HG03064 (cell line): ENCODE measurements around the gene HSPB2.

Experiments used
- ATAC-seq: cut with Tn5 transposase; IDR thresholded peaks from one replicate; pipeline ENCODE4 v1.9.1; 2021; ENCODE audit warnings: low read depth; ENCODE audit not compliant: unreplicated experiment

HSPB2 gene

GRCh38 chr11:111936040-111936540 lies 23.6 kb downstream of the HSPB2 start:
- ATAC-seq = no peak

- ATAC-seq = no peak
Measured at GRCh38 chr11:111937461-111937769, 24.9 kb downstream of the HSPB2 start.

GRCh38 chr11:111937844-111938243 lies 25.3 kb downstream of the HSPB2 start:
- no peak for ATAC-seq

GRCh38 chr11:111938687-111939160 lies 26.2 kb downstream of the HSPB2 start:
- ATAC-seq = peak; percentile 79

GRCh38 chr11:111939836-111940604 lies 27.5 kb downstream of the HSPB2 start:
- ATAC-seq = no peak

GRCh38 chr11:111941963-111942362 lies 29.4 kb downstream of the HSPB2 start:
- ATAC-seq = no peak

GRCh38 chr11:111942829-111943228 lies 30.3 kb downstream of the HSPB2 start:
- no peak for ATAC-seq

GRCh38 chr11:111944139-111944538 lies 31.6 kb downstream of the HSPB2 start:
- no peak for ATAC-seq

GRCh38 chr11:111944651-111945051 lies 32.1 kb downstream of the HSPB2 start:
- ATAC-seq = no peak

- ATAC-seq = no peak
Measured at GRCh38 chr11:111945198-111945597, 32.7 kb downstream of the HSPB2 start.

- no peak for ATAC-seq
Measured at GRCh38 chr11:111946499-111946898, 34.0 kb downstream of the HSPB2 start.

GRCh38 chr11:111947143-111947542 lies 34.6 kb downstream of the HSPB2 start:
- ATAC-seq = no peak

- no peak for ATAC-seq
Measured at GRCh38 chr11:111949519-111950426, 37.2 kb downstream of the HSPB2 start.

- ATAC-seq = no peak
Measured at GRCh38 chr11:111951565-111951964, 39.0 kb downstream of the HSPB2 start.

GRCh38 chr11:111954154-111954553 lies 41.6 kb downstream of the HSPB2 start:
- ATAC-seq = no peak

- ATAC-seq = no peak
Measured at GRCh38 chr11:111957663-111958444, 45.3 kb downstream of the HSPB2 start.

- ATAC-seq = no peak
Measured at GRCh38 chr11:111960916-111961315, 48.4 kb downstream of the HSPB2 start.

GRCh38 chr11:111961389-111962300 lies 49.1 kb downstream of the HSPB2 start:
- no peak for ATAC-seq
